GM13977 (cell line): ENCODE results near the gene CCNL2.

Source experiments
- DNase-seq: peaks from one replicate; pipeline ENCODE4 v3.0.0; 2012; ENCODE audit warnings: low spot score
- in situ Hi-C: fragments of 300-500 bp; cut with MboI; formaldehyde crosslinking; loops from one replicate; pipeline ENCODE4 v1.12.0; 2022; ENCODE audit warnings: low sequenced_read_pairs, low pct_unique_long_range_greater_than_20kb, mixed read lengths, inconsistent platforms; ENCODE audit not compliant: unreplicated experiment
- TF ChIP-seq, protein P1 (sequence below): IDR thresholded peaks from 2 replicates; pipeline ENCODE4 v1.5.1; 2012; ENCODE audit warnings: mild to moderate bottlenecking, control low read depth; ENCODE audit not compliant: insufficient read depth; ENCODE audit errors: extremely low read depth, missing control alignments

The CCNL2 gene

GRCh38 chr1:1359664-1360468 is 39.3 kb downstream of the CCNL2 start:
- TF ChIP-seq, protein P1, sequence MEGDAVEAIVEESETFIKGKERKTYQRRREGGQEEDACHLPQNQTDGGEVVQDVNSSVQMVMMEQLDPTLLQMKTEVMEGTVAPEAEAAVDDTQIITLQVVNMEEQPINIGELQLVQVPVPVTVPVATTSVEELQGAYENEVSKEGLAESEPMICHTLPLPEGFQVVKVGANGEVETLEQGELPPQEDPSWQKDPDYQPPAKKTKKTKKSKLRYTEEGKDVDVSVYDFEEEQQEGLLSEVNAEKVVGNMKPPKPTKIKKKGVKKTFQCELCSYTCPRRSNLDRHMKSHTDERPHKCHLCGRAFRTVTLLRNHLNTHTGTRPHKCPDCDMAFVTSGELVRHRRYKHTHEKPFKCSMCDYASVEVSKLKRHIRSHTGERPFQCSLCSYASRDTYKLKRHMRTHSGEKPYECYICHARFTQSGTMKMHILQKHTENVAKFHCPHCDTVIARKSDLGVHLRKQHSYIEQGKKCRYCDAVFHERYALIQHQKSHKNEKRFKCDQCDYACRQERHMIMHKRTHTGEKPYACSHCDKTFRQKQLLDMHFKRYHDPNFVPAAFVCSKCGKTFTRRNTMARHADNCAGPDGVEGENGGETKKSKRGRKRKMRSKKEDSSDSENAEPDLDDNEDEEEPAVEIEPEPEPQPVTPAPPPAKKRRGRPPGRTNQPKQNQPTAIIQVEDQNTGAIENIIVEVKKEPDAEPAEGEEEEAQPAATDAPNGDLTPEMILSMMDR = no peak
- DNase-seq = no peak
- in situ Hi-C loops = no loop called here

- no peak for DNase-seq
- in situ Hi-C loops = no loop called here
- TF ChIP-seq, protein P1 = no peak
These were observed 39.8 kb downstream of the CCNL2 start for GRCh38 chr1:1359308-1359663.

GRCh38 chr1:1358433-1359271 is 40.5 kb downstream of the CCNL2 start, which contains the start of gene MXRA8:
TSS of gene MXRA8 (minus strand) at chr1:1358555. CDS start at chr1:1358504, 51 bp downstream.
- TF ChIP-seq, protein P1 = no peak
- DNase-seq = no peak
- in situ Hi-C loops = no loop called here

DNA sequence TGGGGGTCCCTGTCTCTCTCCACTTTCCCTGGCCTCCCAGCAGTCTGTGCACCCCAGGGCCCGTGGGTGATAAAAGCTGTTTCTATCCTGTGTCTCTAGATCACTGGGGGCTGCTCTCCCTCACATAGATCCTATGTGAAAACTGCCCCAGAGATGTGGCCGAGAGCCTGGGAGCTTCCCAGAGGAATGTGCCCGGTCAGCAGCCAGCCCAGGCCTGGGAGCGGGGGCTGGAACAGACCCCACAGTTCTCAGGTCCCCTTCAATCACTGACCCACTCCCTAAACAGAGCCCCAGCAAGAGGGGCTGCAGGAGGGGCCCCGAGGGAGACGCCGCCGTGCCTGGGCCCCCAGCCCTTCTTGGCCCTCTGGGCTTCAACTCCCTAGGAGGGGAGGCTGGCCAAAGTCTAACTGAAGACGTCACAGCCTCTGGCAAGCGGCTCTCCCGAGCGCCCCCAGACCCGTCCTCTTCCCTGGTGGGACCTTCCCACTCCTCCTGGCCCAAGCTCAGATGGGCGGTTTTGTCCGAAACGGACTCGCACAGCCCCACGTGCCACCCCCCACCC is 41.2 kb downstream of the CCNL2 start:
- TF ChIP-seq, protein P1 = no peak
- no peak for DNase-seq
- in situ Hi-C loops = no loop called here

GRCh38 chr1:1356796-1357401 is 42.2 kb downstream of the CCNL2 start:
- in situ Hi-C loops = no loop called here
- DNase-seq = no peak
- TF ChIP-seq, protein P1 = no peak

- TF ChIP-seq, protein P1 = no peak
- in situ Hi-C loops = no loop called here
- no peak for DNase-seq
These were observed 42.9 kb downstream of the CCNL2 start for GRCh38 chr1:1356166-1356795.
